ENCODE results near the gene SLC9A9.
A peak's percentile ranks its signal among the peaks of the same experiment; 100 is the strongest.

The SLC9A9 gene

GRCh38 chr3:143389388-143389787 lies 458.9 kb downstream of the SLC9A9 start:
- no peak overlapping the region for H3K9ac ChIP-seq (ENCODE audit: low read depth, low read length)
- H3K4me2 ChIP-seq (ENCODE audit: insufficient read depth, low read length) = no peak overlapping the region
- H3K79me2 ChIP-seq (ENCODE audit: insufficient read depth, low read length) = no peaks in the 10 kb centered on the region
- H3K4me3 ChIP-seq (ENCODE audit: low read depth in 1 of 2, low read length in 2 of 2) = no peak overlapping the region
- no peaks in the 10 kb centered on the region for H4K20me1 ChIP-seq (ENCODE audit: insufficient read depth, low read length)
- no peaks in the 10 kb centered on the region for H3K36me3 ChIP-seq (ENCODE audit: insufficient read depth, low read length)
- H3K9me3 ChIP-seq (ENCODE audit: insufficient read depth, low read length, severe bottlenecking) = peaks cover 16% of the 10 kb centered on the region
- no peak for TF ChIP-seq EZH2 (IDR thresholded peaks at IDR 0.05; ENCODE audit: borderline replicate concordance, low read depth, low read length, severe bottlenecking)
- TF ChIP-seq, protein P1, sequence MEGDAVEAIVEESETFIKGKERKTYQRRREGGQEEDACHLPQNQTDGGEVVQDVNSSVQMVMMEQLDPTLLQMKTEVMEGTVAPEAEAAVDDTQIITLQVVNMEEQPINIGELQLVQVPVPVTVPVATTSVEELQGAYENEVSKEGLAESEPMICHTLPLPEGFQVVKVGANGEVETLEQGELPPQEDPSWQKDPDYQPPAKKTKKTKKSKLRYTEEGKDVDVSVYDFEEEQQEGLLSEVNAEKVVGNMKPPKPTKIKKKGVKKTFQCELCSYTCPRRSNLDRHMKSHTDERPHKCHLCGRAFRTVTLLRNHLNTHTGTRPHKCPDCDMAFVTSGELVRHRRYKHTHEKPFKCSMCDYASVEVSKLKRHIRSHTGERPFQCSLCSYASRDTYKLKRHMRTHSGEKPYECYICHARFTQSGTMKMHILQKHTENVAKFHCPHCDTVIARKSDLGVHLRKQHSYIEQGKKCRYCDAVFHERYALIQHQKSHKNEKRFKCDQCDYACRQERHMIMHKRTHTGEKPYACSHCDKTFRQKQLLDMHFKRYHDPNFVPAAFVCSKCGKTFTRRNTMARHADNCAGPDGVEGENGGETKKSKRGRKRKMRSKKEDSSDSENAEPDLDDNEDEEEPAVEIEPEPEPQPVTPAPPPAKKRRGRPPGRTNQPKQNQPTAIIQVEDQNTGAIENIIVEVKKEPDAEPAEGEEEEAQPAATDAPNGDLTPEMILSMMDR (IDR thresholded peaks at IDR 0.05; ENCODE audit: borderline replicate concordance, extremely low read depth, low read length, poor library complexity, severe bottlenecking) = no peak
- no peaks in the 10 kb centered on the region for H3K27me3 ChIP-seq (ENCODE audit: insufficient read depth, low read length, poor library complexity)
- no peak overlapping the region for H2AFZ ChIP-seq (ENCODE audit: low read depth, low read length)
- DNase-seq (no peak), ATAC-seq (ENCODE audit: insufficient read depth, low read depth) (no peak)
- H3K4me1 ChIP-seq (ENCODE audit: insufficient read depth, low read length) = peaks cover 10% of the 10 kb centered on the region
- H3K27ac ChIP-seq (ENCODE audit: low read length) = no peak overlapping the region

DNA sequence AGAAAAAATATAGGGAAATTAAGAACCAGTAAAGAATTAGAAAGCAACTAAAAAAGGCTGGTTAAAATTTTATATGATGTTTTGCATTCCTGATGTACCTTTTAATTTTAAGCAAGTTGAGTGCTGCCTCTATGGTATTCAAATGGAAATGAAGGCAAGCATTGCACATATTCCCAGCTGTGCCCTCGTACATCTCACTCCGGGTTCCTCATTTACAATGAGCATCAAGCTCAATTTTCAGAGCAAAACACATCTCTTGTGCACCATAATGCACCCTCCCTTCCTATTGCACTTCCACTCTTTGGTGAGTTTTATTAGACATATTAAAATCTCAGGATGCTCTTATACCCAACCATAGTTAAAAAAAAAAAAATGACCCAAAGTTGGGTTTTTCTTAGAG lies 460.8 kb downstream of the SLC9A9 start:
- H3K4me2 ChIP-seq (ENCODE audit: insufficient read depth, low read length) = no peak overlapping the region

DNA sequence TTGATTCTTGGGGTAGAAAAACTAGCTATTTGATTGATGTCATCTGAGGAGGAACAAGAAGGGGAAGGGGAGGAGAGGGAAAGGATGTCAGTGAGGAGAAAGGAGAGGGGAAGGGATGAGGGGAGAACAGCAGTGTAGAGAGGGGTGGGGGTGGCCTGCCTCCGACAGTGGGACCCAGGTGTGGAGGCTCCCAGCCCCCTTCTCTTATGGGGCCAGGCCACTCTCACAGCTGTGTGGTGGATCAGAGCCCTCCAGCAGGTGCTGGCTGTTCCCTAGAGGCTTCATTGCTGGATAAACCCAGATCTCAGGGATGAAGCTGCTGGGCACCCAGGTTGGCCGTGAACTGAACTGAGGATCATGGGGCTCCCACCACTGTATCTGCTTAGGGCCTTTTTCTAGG lies 464.2 kb downstream of the SLC9A9 start:
- Histone ChIP-seq H3K27ac (ENCODE audit: low read length) (peak overlapping the region; percentile 79), H3K4me1 (ENCODE audit: insufficient read depth, low read length) (peaks cover 38% of the 10 kb centered on the region), H3K4me2 (ENCODE audit: insufficient read depth, low read length) (no peak overlapping the region; the same call in 1 of the 2 replicates), H3K9me3 (ENCODE audit: insufficient read depth, low read length, severe bottlenecking) (peaks cover 6% of the 10 kb centered on the region), H3K36me3 (ENCODE audit: insufficient read depth, low read length) (no peaks in the 10 kb centered on the region), H4K20me1 (ENCODE audit: insufficient read depth, low read length) (no peaks in the 10 kb centered on the region), H3K9ac (ENCODE audit: low read depth, low read length) (peak overlapping the region; percentile 22; the same call in 1 of the 2 replicates), H3K79me2 (ENCODE audit: insufficient read depth, low read length) (no peaks in the 10 kb centered on the region), H2AFZ (ENCODE audit: low read depth, low read length) (no peak overlapping the region), H3K27me3 (ENCODE audit: insufficient read depth, low read length, poor library complexity) (no peaks in the 10 kb centered on the region), H3K4me3 (ENCODE audit: low read depth in 1 of 2, low read length in 2 of 2) (no peak overlapping the region)
- TF ChIP-seq, protein P1 (IDR thresholded peaks at IDR 0.05; ENCODE audit: borderline replicate concordance, extremely low read depth, low read length, poor library complexity, severe bottlenecking) = no peak
- no peak for TF ChIP-seq EZH2 (IDR thresholded peaks at IDR 0.05; ENCODE audit: borderline replicate concordance, low read depth, low read length, severe bottlenecking)
- DNase-seq (peak; percentile 76), ATAC-seq (ENCODE audit: insufficient read depth, low read depth) (peak; percentile 86)

More for the DNA sequence above, 460.8 kb downstream of the SLC9A9 start:
- no peaks in the 10 kb centered on the region for H3K27me3 ChIP-seq (ENCODE audit: insufficient read depth, low read length, poor library complexity)
- H3K36me3 ChIP-seq (ENCODE audit: insufficient read depth, low read length) = no peaks in the 10 kb centered on the region
- H3K79me2 ChIP-seq (ENCODE audit: insufficient read depth, low read length) = no peaks in the 10 kb centered on the region
- H3K4me1 ChIP-seq (ENCODE audit: insufficient read depth, low read length) = peaks cover 30% of the 10 kb centered on the region
- DNase-seq (no peak), ATAC-seq (ENCODE audit: insufficient read depth, low read depth) (no peak)
- H3K27ac ChIP-seq (ENCODE audit: low read length) = no peak overlapping the region
- H3K4me3 ChIP-seq (ENCODE audit: low read depth in 1 of 2, low read length in 2 of 2) = no peak overlapping the region
- H2AFZ ChIP-seq (ENCODE audit: low read depth, low read length) = no peak overlapping the region
- no peak overlapping the region for H3K9ac ChIP-seq (ENCODE audit: low read depth, low read length)
- no peaks in the 10 kb centered on the region for H4K20me1 ChIP-seq (ENCODE audit: insufficient read depth, low read length)
- H3K9me3 ChIP-seq (ENCODE audit: insufficient read depth, low read length, severe bottlenecking) = peaks cover 16% of the 10 kb centered on the region
- TF ChIP-seq EZH2 (IDR thresholded peaks at IDR 0.05; ENCODE audit: borderline replicate concordance, low read depth, low read length, severe bottlenecking) = no peak
- TF ChIP-seq, protein P1 (IDR thresholded peaks at IDR 0.05; ENCODE audit: borderline replicate concordance, extremely low read depth, low read length, poor library complexity, severe bottlenecking) = no peak

All from DND-41 (cell line).